Panc1 (cell line): ENCODE results near the gene XBP1.

Experiments
- CTCF ChIP-seq: fragments of 450-650 bp; IDR thresholded peaks from 2 replicates; pipeline ENCODE4 v1.5.1; 2017; ENCODE audit warnings: mild to moderate bottlenecking
- POLR2AphosphoS5 ChIP-seq: IDR thresholded peaks from 2 replicates; pipeline ENCODE4 v1.6.1; 2012; ENCODE audit warnings: mild to moderate bottlenecking, low read depth, low read length, moderate library complexity
- REST ChIP-seq, 2 experiments: IDR thresholded peaks; 2 replicates each; pipeline ENCODE4 v1.6.1; 2011 to 2012; ENCODE audit warnings: low read depth in 2 of 2, control low read depth in 1 of 2, low read length in 1 of 2, mild to moderate bottlenecking in 1 of 2, moderate library complexity in 1 of 2; ENCODE audit not compliant: insufficient read depth in 1 of 2

DNA sequence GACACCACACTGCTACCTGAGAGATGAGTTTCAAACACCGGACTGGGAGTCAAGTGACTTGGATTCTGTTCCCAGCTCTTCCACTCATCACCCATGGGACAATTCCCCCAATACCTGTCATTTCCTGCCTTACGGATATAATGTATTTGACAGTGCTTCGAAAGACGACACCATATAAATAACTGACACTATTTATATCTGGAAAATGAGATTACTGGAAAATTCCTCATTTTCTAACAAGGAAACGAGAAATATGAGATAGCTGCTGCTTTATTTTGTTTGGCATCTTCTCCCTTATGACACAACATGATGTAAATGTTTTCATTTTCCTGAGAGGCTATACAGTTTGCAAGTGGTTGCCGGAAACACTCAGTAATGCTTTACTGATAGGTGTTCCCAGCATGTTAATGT, 49.9 kb downstream of the XBP1 start:
- TF ChIP-seq CTCF (no peak), POLR2AphosphoS5 (no peak), REST (IDR thresholded peaks at IDR 0.05; ENCODE audit: insufficient read depth in 1 of 2, low read depth in 2 of 2, low read length in 1 of 2) (no peak)
